A549 (cell line): Measurements from ENCODE around the gene NUMB. TPM values are rescaled to one million over a fixed set of nuclear protein-coding genes. Genes with fewer than 3 reads are reported as not detected.

Experiments
- ATAC-seq, 2 experiments: fragments of 200-7000 bp in 1 of 2; fragments of >200 bp in 1 of 2; cut with Nextera tagmentation in 1 of 2; cut with Tn5 transposase in 1 of 2; 3 replicates each; pipeline versions ENCODE4 v1.8.0 to v1.9.1; 2018 to 2020; ENCODE audit warnings: mild to moderate bottlenecking in 1 of 2, moderate library complexity in 1 of 2
- CTCF ChIA-PET: fragments of 300-600 bp; sonication (Branson Sonifier 250); formaldehyde crosslinking; extraction: SDS; loops from one replicate; lab custom pipeline; 2021; ENCODE audit warnings: antibody characterized with exemption, inconsistent platforms; lab: Yijun Ruan, JAX
- POLR2A ChIA-PET: fragments of 350-600 bp; formaldehyde crosslinking; extraction: SDS; loops from one replicate; lab custom pipeline; 2021; ENCODE audit warnings: antibody characterized with exemption, inconsistent platforms; lab: Yijun Ruan, JAX
- DNase-seq, 2 experiments: peaks; one replicate each; pipeline versions ENCODE4 v3.0.0 to v3.0.0-alpha.2; 2011 to 2016; ENCODE audit warnings: low read depth in 1 of 2, low spot score in 1 of 2
- FAIRE-seq: peaks from 2 replicates; lab custom pipeline; 2011; peaks lifted over from hg19 to GRCh38; lab: Jason Lieb, UNC
- H3K27ac ChIP-seq, 2 experiments: fragments of >200 bp; sonication (Bioruptor Twin); formaldehyde crosslinking; 3 replicates each; pipeline ENCODE4 v1.5.1; 2016 to 2017
- H3K4me1 ChIP-seq: fragments of >200 bp; sonication (Bioruptor Twin); formaldehyde crosslinking; 3 replicates; pipeline ENCODE4 v1.6.1; 2016
- H3K4me2 ChIP-seq: fragments of >200 bp; sonication (Bioruptor Twin); formaldehyde crosslinking; 3 replicates; pipeline ENCODE4 v1.6.1; 2016
- H3K4me3 ChIP-seq: fragments of >200 bp; sonication (Bioruptor Twin); formaldehyde crosslinking; 3 replicates; pipeline ENCODE4 v1.5.1; 2016
- H3K9me3 ChIP-seq: fragments of >200 bp; sonication (Bioruptor Twin); formaldehyde crosslinking; 3 replicates; pipeline ENCODE4 v1.6.1; 2016
- CHD4 ChIP-seq: fragments of 200-600 bp; sonication (generic); IDR thresholded peaks from 2 replicates; pipeline ENCODE4 v1.6.1; 2016; ENCODE audit warnings: antibody characterized with exemption, mild to moderate bottlenecking, borderline replicate concordance
- E2F6 ChIP-seq: IDR thresholded peaks from 2 replicates; pipeline ENCODE4 v1.6.1; 2012; ENCODE audit warnings: low read depth, borderline replicate concordance
- EHMT2 ChIP-seq: fragments of 200-600 bp; sonication (generic); IDR thresholded peaks from 2 replicates; pipeline ENCODE4 v1.6.1; 2016; ENCODE audit warnings: antibody characterized with exemption, low read depth, mild to moderate bottlenecking, moderate library complexity
- FOSL2 ChIP-seq, 2 experiments: fragments of 450-650 bp in 1 of 2; fragments of >200 bp in 1 of 2; sonication (Bioruptor Twin) in 1 of 2; formaldehyde crosslinking; IDR thresholded peaks; 2 replicates each; pipeline versions ENCODE4 v1.5.0 to v1.6.1; 2016 to 2020; ENCODE audit warnings: mild to moderate bottlenecking in 1 of 2, moderate library complexity in 1 of 2
- HEYL ChIP-seq: fragments of 250-450 bp; sonication (Bioruptor Pico); IDR thresholded peaks from 2 replicates; pipeline ENCODE4 v1.8.0; 2021; ENCODE audit warnings: mild to moderate bottlenecking, moderate library complexity
- HMGXB4 ChIP-seq: fragments of 250-450 bp; sonication (Bioruptor Pico); IDR thresholded peaks from 2 replicates; pipeline ENCODE4 v1.5.0; 2021; ENCODE audit warnings: mild to moderate bottlenecking, moderate library complexity, borderline replicate concordance
- HOXB13 ChIP-seq: fragments of 250-450 bp; sonication (Bioruptor Pico); IDR thresholded peaks from 2 replicates; pipeline ENCODE4 v1.5.0; 2020; ENCODE audit warnings: low read depth, mild to moderate bottlenecking, moderate library complexity
- MAX ChIP-seq: IDR thresholded peaks from 2 replicates; pipeline ENCODE4 v1.6.1; 2012
- MYC ChIP-seq: IDR thresholded peaks from 2 replicates; pipeline ENCODE4 v1.6.1; 2012; ENCODE audit warnings: mild to moderate bottlenecking, inconsistent platforms, low read length, improper control_type of control experiment, borderline replicate concordance
- NFE2L2 ChIP-seq: fragments of 150-350 bp; conservative IDR thresholded peaks from 2 replicates; pipeline ENCODE4 v1.6.1; 2014; ENCODE audit warnings: low read length
- NPAS2 ChIP-seq: fragments of 250-450 bp; sonication (Bioruptor Pico); IDR thresholded peaks from 2 replicates; pipeline ENCODE4 v1.8.0; 2022; ENCODE audit warnings: mild to moderate bottlenecking, moderate library complexity, borderline replicate concordance
- PHF8 ChIP-seq: fragments of 200-600 bp; sonication (generic); IDR thresholded peaks from 2 replicates; pipeline ENCODE4 v1.6.1; 2016; ENCODE audit warnings: low read depth, mild to moderate bottlenecking, antibody characterized with exemption, moderate library complexity, borderline replicate concordance
- POLR2A ChIP-seq: IDR thresholded peaks from 2 replicates; pipeline ENCODE4 v1.6.1; 2012; ENCODE audit warnings: mild to moderate bottlenecking, low read length
- RARB ChIP-seq: fragments of 250-450 bp; sonication (Bioruptor Pico); IDR thresholded peaks from 2 replicates; pipeline ENCODE4 v1.8.0; 2021; ENCODE audit warnings: mild to moderate bottlenecking, moderate library complexity
- RCOR1 ChIP-seq: fragments of 150-350 bp; IDR thresholded peaks from 2 replicates; pipeline ENCODE4 v1.6.1; 2014; ENCODE audit warnings: antibody characterized with exemption, low read length, low read depth
- SREBF2 ChIP-seq: fragments of 450-650 bp; IDR thresholded peaks from 2 replicates; pipeline ENCODE4 v1.6.1; 2014; ENCODE audit warnings: mild to moderate bottlenecking, moderate library complexity
- TP53 ChIP-seq: fragments of 250-450 bp; sonication (Bioruptor Pico); IDR thresholded peaks from 2 replicates; pipeline ENCODE4 v1.5.0; 2021; ENCODE audit warnings: mild to moderate bottlenecking, moderate library complexity
- ZC3H11A ChIP-seq: fragments of 450-650 bp; IDR thresholded peaks from 2 replicates; pipeline ENCODE4 v1.6.1; 2014; ENCODE audit warnings: antibody characterized with exemption, mild to moderate bottlenecking
- ZFP36 ChIP-seq: fragments of 450-650 bp; IDR thresholded peaks from 2 replicates; pipeline ENCODE4 v1.6.1; 2014; ENCODE audit warnings: borderline replicate concordance; ENCODE audit not compliant: partially characterized antibody
- WGBS: methylation state at CpG from one replicate; pipeline ENCODE4 v1.1.6; 2017; ENCODE audit errors: missing lambda C conversion rate; 5-methylcytosine and 5-hydroxymethylcytosine counted together
- polyA plus RNA-seq, 4 experiments: library from polyadenylated mRNA; depleted of rRNA in 3 of 4; stranded (reverse); fragments of >200 nt; fragmentation: RNase III in 1 of 4; extraction: RNeasy Plus Mini Kit Qiagen cat#74134 plus additional on column Dnase treatment in 1 of 4; gene quantifications; 2 replicates in 3 of 4; 3 replicates in 1 of 4; pipeline ENCODE4 v1.2.3, GENCODE V29; 2011 to 2017

The NUMB gene
- polyA plus RNA-seq, 2 of the 4 experiments (the other 2 are of a cell fraction): 40.8 to 151 TPM

GRCh38 chr14:73462048-73462715 is 3.8 kb upstream of the NUMB start (continued):
- TF ChIP-seq HMGXB4 (CRISPR knock-in tag): no peak
- TF ChIP-seq FOSL2 (IDR thresholded peaks at IDR 0.05): no peak
- no peak for TF ChIP-seq FOSL2 (CRISPR knock-in tag; IDR thresholded peaks at IDR 0.05)
- no peak for TF ChIP-seq HEYL (CRISPR knock-in tag)
- TF ChIP-seq NPAS2 (CRISPR knock-in tag): no peak
- TF ChIP-seq MAX: peak; percentile 77
- TF ChIP-seq ZC3H11A: no peak
- no peak for TF ChIP-seq TP53 (CRISPR knock-in tag)
- no peak for TF ChIP-seq EHMT2
- no peak for TF ChIP-seq POLR2A

- POLR2A ChIA-PET: interaction anchor here (1.2 kb wide), 1 partner anchor 29 kb away, joined by 4 read pairs; the partner anchor contains the start of gene RIOX1
- WGBS: 31% methylated on average over 6 of the region's 6 CpGs
Measured at GRCh38 chr14:73461478-73462047, 3.2 kb upstream of the NUMB start.

GRCh38 chr14:73460691-73461127 is 2.4 kb upstream of the NUMB start:
- Histone ChIP-seq H3K4me3 (no peak overlapping the region), H3K4me1 (peaks cover 72% of the 10 kb centered on the region), H3K27ac (peak overlapping the region; percentile 11 to 35; a peak in 2 of 6 replicates), H3K4me2 (peak overlapping the region; percentile 82), H3K9me3 (no peaks in the 10 kb centered on the region)
- FAIRE-seq (no peak), ATAC-seq (no peak), DNase-seq (no peak)
- 43% methylated on average over 2 of the region's 2 CpGs for WGBS
- TF ChIP-seq MYC (no peak), E2F6 (no peak), NFE2L2 (no peak), PHF8 (no peak), FOSL2 (IDR thresholded peaks at IDR 0.05) (no peak), FOSL2 (CRISPR knock-in tag; IDR thresholded peaks at IDR 0.05) (peak; percentile 10; the same call in 1 of the 2 replicates), RARB (CRISPR knock-in tag) (no peak), SREBF2 (no peak), ZFP36 (no peak)
- CTCF ChIA-PET: interaction anchor here (0.6 to 8.2 kb wide), 6 partner anchors 11 to 283 kb away, joined by 3 to 104 read pairs (median 4); no protein-coding TSS in a partner anchor
- POLR2A ChIA-PET: no interaction called here

More at GRCh38 chr14:73461478-73462047, 3.2 kb upstream of the NUMB start:
- ATAC-seq (no peak), FAIRE-seq (no peak), DNase-seq (no peak)
- Histone ChIP-seq H3K4me2 (peak overlapping the region; percentile 82), H3K4me3 (peak overlapping the region; percentile 29), H3K9me3 (no peaks in the 10 kb centered on the region), H3K27ac (peak overlapping the region; percentile 77 to 84), H3K4me1 (peaks cover 71% of the 10 kb centered on the region)
- TF ChIP-seq RCOR1: no peak
- TF ChIP-seq HOXB13 (CRISPR knock-in tag): no peak
- peak; percentile 58; the same call in 1 of the 2 replicates for TF ChIP-seq EHMT2
- no peak for TF ChIP-seq SREBF2
- 0 out of 2 replicates have a peak, but pooled peaks have one; percentile 32 for TF ChIP-seq CHD4
- CTCF ChIA-PET: interaction anchor here (1.0 to 8.2 kb wide), 5 partner anchors 10 to 244 kb away, joined by 4 to 104 read pairs (median 6); no protein-coding TSS in a partner anchor
